ENCODE data around the gene TMEM121B.

The TMEM121B gene

GRCh38 chr22:17161991-17162390 is 40.8 kb upstream of the TMEM121B start:
- TF ChIP-seq CREB1 (IDR thresholded peaks at IDR 0.05; ENCODE audit: low read depth), result no peak

GRCh38 chr22:17159504-17159951 is 38.4 kb upstream of the TMEM121B start:
- TF ChIP-seq, protein P1, sequence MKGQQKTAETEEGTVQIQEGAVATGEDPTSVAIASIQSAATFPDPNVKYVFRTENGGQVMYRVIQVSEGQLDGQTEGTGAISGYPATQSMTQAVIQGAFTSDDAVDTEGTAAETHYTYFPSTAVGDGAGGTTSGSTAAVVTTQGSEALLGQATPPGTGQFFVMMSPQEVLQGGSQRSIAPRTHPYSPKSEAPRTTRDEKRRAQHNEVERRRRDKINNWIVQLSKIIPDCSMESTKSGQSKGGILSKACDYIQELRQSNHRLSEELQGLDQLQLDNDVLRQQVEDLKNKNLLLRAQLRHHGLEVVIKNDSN (IDR thresholded peaks at IDR 0.05), result peak; percentile 64
- TF ChIP-seq EGR1 (IDR thresholded peaks at IDR 0.05), result peak; percentile 91
- TF ChIP-seq ZBTB7A (IDR thresholded peaks at IDR 0.05; ENCODE audit: low read depth), result no peak

- peak; percentile 84 for TF ChIP-seq TAF1 (IDR thresholded peaks at IDR 0.05; ENCODE audit: low read depth)
- no peak for TF ChIP-seq CEBPB (IDR thresholded peaks at IDR 0.05)
- TF ChIP-seq, protein P2, sequence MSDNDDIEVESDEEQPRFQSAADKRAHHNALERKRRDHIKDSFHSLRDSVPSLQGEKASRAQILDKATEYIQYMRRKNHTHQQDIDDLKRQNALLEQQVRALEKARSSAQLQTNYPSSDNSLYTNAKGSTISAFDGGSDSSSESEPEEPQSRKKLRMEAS (IDR thresholded peaks at IDR 0.05), result peak; percentile 81
- TF ChIP-seq EGR1 (IDR thresholded peaks at IDR 0.05), result no peak
- TF ChIP-seq EP300 (IDR thresholded peaks at IDR 0.05; ENCODE audit: borderline replicate concordance), result no peak
- TF ChIP-seq RAD21 (IDR thresholded peaks at IDR 0.05; ENCODE audit: low read depth), result no peak
- TF ChIP-seq NFIC (IDR thresholded peaks at IDR 0.05), result no peak
- no peak for TF ChIP-seq CREB1 (IDR thresholded peaks at IDR 0.05; ENCODE audit: low read depth)
- TF ChIP-seq TEAD4 (IDR thresholded peaks at IDR 0.05), result no peak
- TF ChIP-seq REST (IDR thresholded peaks at IDR 0.05; ENCODE audit: low read depth), result no peak
- no peak; the same call in 1 of the 2 replicates for TF ChIP-seq ZBTB7A (IDR thresholded peaks at IDR 0.05; ENCODE audit: low read depth)
- TF ChIP-seq FOXM1 (IDR thresholded peaks at IDR 0.05; ENCODE audit: borderline replicate concordance, low read depth), result no peak
- no peak for TF ChIP-seq YY1 (IDR thresholded peaks at IDR 0.05; ENCODE audit: low read depth)
- TF ChIP-seq, protein P1 (IDR thresholded peaks at IDR 0.05), result peak; percentile 67
- TF ChIP-seq TCF12 (IDR thresholded peaks at IDR 0.05; ENCODE audit: low read depth), result no peak
Measured at GRCh38 chr22:17158568-17159503, 37.7 kb upstream of the TMEM121B start, which contains the start of gene HDHD5. Gene HDHD5 (minus strand): TSS chr22:17159277. CDS start chr22:17159251, 26 bp downstream.

- no peak for TF ChIP-seq EP300 (IDR thresholded peaks at IDR 0.05; ENCODE audit: borderline replicate concordance)
- TF ChIP-seq, protein P2 (IDR thresholded peaks at IDR 0.05), result no peak
- TF ChIP-seq REST (IDR thresholded peaks at IDR 0.05; ENCODE audit: low read depth), result no peak
Measured at GRCh38 chr22:17158176-17158567, 37.0 kb upstream of the TMEM121B start.

- no peak for TF ChIP-seq YY1 (IDR thresholded peaks at IDR 0.05; ENCODE audit: low read depth)
- no peak for TF ChIP-seq RAD21 (IDR thresholded peaks at IDR 0.05; ENCODE audit: low read depth)
- no peak for TF ChIP-seq NFIC (IDR thresholded peaks at IDR 0.05)
- no peak for TF ChIP-seq TCF12 (IDR thresholded peaks at IDR 0.05; ENCODE audit: low read depth)
- TF ChIP-seq FOXM1 (IDR thresholded peaks at IDR 0.05; ENCODE audit: borderline replicate concordance, low read depth), result no peak
- TF ChIP-seq, protein P2 (IDR thresholded peaks at IDR 0.05), result no peak
- no peak for TF ChIP-seq ZBTB7A (IDR thresholded peaks at IDR 0.05; ENCODE audit: low read depth)
- TF ChIP-seq, protein P1 (IDR thresholded peaks at IDR 0.05), result no peak
- no peak for TF ChIP-seq CEBPB (IDR thresholded peaks at IDR 0.05)
- no peak for TF ChIP-seq CREB1 (IDR thresholded peaks at IDR 0.05; ENCODE audit: low read depth)
- TF ChIP-seq REST (IDR thresholded peaks at IDR 0.05; ENCODE audit: low read depth), result no peak
- no peak for TF ChIP-seq TEAD4 (IDR thresholded peaks at IDR 0.05)
- TF ChIP-seq EP300 (IDR thresholded peaks at IDR 0.05; ENCODE audit: borderline replicate concordance), result no peak
- TF ChIP-seq TAF1 (IDR thresholded peaks at IDR 0.05; ENCODE audit: low read depth), result no peak
- no peak for TF ChIP-seq EGR1 (IDR thresholded peaks at IDR 0.05)
Measured at GRCh38 chr22:17157714-17158113, 36.6 kb upstream of the TMEM121B start.
